ENCODE data around the gene DNAH12.
"Not testable (repeated sequence)": the region's sequence is repeated elsewhere in the genome, so short reads cannot be mapped to it uniquely, and the experiment has no call there.

Gene DNAH12

GRCh38 chr3:57331078-57331610, 213.0 kb downstream of the DNAH12 start:
- DNase-seq (ENCODE audit: low read depth in 2 of 2): no peak

- DNase-seq (ENCODE audit: low read depth in 2 of 2): not testable (repeated sequence)
These were observed 217.6 kb downstream of the DNAH12 start for GRCh38 chr3:57326498-57326897.

- DNase-seq (ENCODE audit: low read depth in 2 of 2): no peak
These were observed 229.9 kb downstream of the DNAH12 start for GRCh38 chr3:57314204-57314603.

- DNase-seq (ENCODE audit: low read depth in 2 of 2): no peak
These were observed 234.3 kb downstream of the DNAH12 start for GRCh38 chr3:57309769-57310360.

- not testable (repeated sequence) for DNase-seq (ENCODE audit: low read depth in 2 of 2)
These were observed 240.6 kb downstream of the DNAH12 start for GRCh38 chr3:57303520-57303919.

GRCh38 chr3:57298041-57298440, 246.1 kb downstream of the DNAH12 start:
- no peak for DNase-seq (ENCODE audit: low read depth in 2 of 2)

GRCh38 chr3:57292897-57293526, 251.1 kb downstream of the DNAH12 start:
- DNase-seq (ENCODE audit: low read depth in 2 of 2): no peak

GRCh38 chr3:57292159-57292896, 251.8 kb downstream of the DNAH12 start, which contains the start of gene ASB14:
Gene ASB14 (minus strand): TSS chr3:57292685. CDS start chr3:57292033, 652 bp downstream.
- DNase-seq (ENCODE audit: low read depth in 2 of 2): no peak

GRCh38 chr3:57288403-57288802, 255.7 kb downstream of the DNAH12 start:
- DNase-seq (ENCODE audit: low read depth in 2 of 2): no peak

GRCh38 chr3:57287205-57287604, 256.9 kb downstream of the DNAH12 start:
- DNase-seq (ENCODE audit: low read depth in 2 of 2): no peak

GRCh38 chr3:57283334-57283733, 260.8 kb downstream of the DNAH12 start:
- DNase-seq (ENCODE audit: low read depth in 2 of 2): no peak

GRCh38 chr3:57281715-57282114, 262.4 kb downstream of the DNAH12 start:
- DNase-seq (ENCODE audit: low read depth in 2 of 2): no peak

GRCh38 chr3:57279685-57280084, 264.5 kb downstream of the DNAH12 start:
- no peak for DNase-seq (ENCODE audit: low read depth in 2 of 2)

- DNase-seq (ENCODE audit: low read depth in 2 of 2): no peak
These were observed 265.9 kb downstream of the DNAH12 start for GRCh38 chr3:57278237-57278636.

GRCh38 chr3:57275393-57275792, 268.8 kb downstream of the DNAH12 start:
- no peak for DNase-seq (ENCODE audit: low read depth in 2 of 2)

- no peak for DNase-seq (ENCODE audit: low read depth in 2 of 2)
These were observed 269.3 kb downstream of the DNAH12 start for GRCh38 chr3:57274845-57275244.

- no peak for DNase-seq (ENCODE audit: low read depth in 2 of 2)
These were observed 275.7 kb downstream of the DNAH12 start for GRCh38 chr3:57268416-57268815.

GRCh38 chr3:57261929-57262328, 282.2 kb downstream of the DNAH12 start:
- no peak for DNase-seq (ENCODE audit: low read depth in 2 of 2)

GRCh38 chr3:57261119-57261518, 283.0 kb downstream of the DNAH12 start:
- no peak for DNase-seq (ENCODE audit: low read depth in 2 of 2)

- no peak for DNase-seq (ENCODE audit: low read depth in 2 of 2)
These were observed 286.5 kb downstream of the DNAH12 start for GRCh38 chr3:57257678-57258077.

GRCh38 chr3:57256844-57257243, 287.3 kb downstream of the DNAH12 start:
- no peak for DNase-seq (ENCODE audit: low read depth in 2 of 2)

GRCh38 chr3:57252404-57252803, 291.7 kb downstream of the DNAH12 start:
- no peak for DNase-seq (ENCODE audit: low read depth in 2 of 2)

- DNase-seq (ENCODE audit: low read depth in 2 of 2): no peak
These were observed 299.2 kb downstream of the DNAH12 start for GRCh38 chr3:57244946-57245345.

Data from stimulated activated CD8-positive, alpha-beta memory T cell treated with anti-CD3 and anti-CD28 coated beads, Interleukin-15, amount 100 ng/mL, for 48 hours (primary cell).